OCI-LY1 (cell line): ENCODE results near the gene HAPLN2.

Source experiments
- EZH2 ChIP-seq: fragments of 200-600 bp; sonication (generic), shearing (Covaris generic); IDR thresholded peaks from 2 replicates; pipeline ENCODE4 v1.8.0; 2017; ENCODE audit warnings: borderline replicate concordance, mixed run types, mild to moderate bottlenecking, antibody characterized with exemption, low read length, moderate library complexity, mixed read lengths
- TF ChIP-seq, protein P1 (sequence below): fragments of 200-600 bp; sonication (generic), shearing (Covaris generic); IDR thresholded peaks from 2 replicates; pipeline ENCODE4 v1.5.1; 2017; ENCODE audit warnings: mild to moderate bottlenecking, antibody characterized with exemption, low read length, moderate library complexity, mixed read lengths

DNA sequence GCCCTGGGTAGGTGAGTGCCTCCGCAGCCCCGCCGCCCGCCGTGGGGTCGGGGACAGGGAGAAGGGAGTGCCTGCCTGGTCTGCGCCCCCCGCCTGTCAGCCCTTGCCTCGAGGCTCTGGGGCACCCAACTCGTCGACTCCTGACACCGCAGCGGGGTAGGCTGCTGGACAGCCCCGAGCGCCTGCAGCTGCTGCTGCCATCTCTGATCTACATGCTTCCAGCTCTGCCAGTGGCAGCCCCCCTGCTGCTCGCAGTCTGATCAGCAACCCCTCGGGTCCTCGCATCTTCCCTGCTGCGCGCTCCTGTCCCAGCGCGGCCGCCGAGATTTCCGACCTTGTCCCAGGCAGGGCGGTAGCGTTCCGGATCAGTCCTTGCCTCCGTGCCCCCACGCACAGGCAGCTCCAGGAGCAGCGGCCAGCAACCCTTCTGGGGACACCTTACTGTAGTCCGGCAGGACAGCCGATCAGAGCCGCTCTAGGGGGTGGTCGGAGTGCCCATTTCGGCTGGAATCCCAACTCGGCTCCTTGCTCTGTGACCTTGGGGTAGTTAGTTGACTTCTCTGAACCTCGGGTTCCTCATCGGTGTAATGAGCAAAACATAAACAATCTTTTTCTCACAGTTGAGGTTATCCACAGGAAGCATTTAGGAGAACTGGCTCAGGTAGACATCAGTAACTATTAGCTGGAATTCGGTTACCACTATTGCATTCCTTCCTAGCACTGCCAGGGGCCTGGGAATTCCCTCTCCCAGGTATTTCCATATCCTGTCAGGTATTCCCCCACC, 23.2 kb downstream of the HAPLN2 start:
- TF ChIP-seq EZH2 = no peak
- TF ChIP-seq, protein P1, sequence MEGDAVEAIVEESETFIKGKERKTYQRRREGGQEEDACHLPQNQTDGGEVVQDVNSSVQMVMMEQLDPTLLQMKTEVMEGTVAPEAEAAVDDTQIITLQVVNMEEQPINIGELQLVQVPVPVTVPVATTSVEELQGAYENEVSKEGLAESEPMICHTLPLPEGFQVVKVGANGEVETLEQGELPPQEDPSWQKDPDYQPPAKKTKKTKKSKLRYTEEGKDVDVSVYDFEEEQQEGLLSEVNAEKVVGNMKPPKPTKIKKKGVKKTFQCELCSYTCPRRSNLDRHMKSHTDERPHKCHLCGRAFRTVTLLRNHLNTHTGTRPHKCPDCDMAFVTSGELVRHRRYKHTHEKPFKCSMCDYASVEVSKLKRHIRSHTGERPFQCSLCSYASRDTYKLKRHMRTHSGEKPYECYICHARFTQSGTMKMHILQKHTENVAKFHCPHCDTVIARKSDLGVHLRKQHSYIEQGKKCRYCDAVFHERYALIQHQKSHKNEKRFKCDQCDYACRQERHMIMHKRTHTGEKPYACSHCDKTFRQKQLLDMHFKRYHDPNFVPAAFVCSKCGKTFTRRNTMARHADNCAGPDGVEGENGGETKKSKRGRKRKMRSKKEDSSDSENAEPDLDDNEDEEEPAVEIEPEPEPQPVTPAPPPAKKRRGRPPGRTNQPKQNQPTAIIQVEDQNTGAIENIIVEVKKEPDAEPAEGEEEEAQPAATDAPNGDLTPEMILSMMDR = no peak
